ENCODE results near the gene RALGPS1. TPM values are rescaled to one million over a fixed set of nuclear protein-coding genes. Genes with fewer than 3 reads are reported as not detected.

The RALGPS1 gene
- total and polyA plus RNA-seq, 2 donors (not counting 1 experiment from before 2014, with no cell fraction given) = 19.7 to 39.9 TPM

DNA sequence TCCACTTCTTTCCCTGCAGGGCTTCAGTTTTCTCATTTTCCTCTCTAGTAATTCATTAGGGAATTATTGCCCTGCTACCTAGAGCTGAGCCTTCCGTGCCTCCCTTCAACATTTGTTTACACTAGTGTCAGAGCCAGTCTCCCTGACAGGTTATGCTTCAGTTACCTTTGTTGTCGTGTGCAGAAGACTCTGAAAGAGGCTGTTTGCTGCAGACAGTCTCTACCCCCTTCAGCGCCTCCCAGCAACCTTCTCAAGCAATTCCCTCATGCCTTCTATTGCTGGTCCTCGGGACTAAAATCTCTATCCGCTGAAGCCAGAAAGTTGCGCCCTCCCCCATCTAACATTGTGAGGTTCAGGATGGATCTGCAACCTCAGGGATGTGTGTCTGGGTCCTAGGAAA lies 12.8 kb downstream of the RALGPS1 start:
- Histone ChIP-seq H3K4me2 (replicated peaks; ENCODE audit: low read depth, low read length, poor library complexity, severe bottlenecking) (no peak overlapping the region), H2AFZ (ENCODE audit: insufficient read depth, low read depth, low read length, poor library complexity, severe bottlenecking) (no peak overlapping the region), H3K36me3 (replicated peaks in 1 of 2; ENCODE audit: control extremely low read depth in 1 of 2, control insufficient read depth in 1 of 2, extremely low read depth in 1 of 2, insufficient read depth in 2 of 2, low read length in 1 of 2) (peaks cover 0 to 3% of the 10 kb centered on the region in 2 experiments), H3K27me3 (replicated peaks in 1 of 4; ENCODE audit: control extremely low read depth in 1 of 4, control insufficient read depth in 3 of 4, insufficient read depth in 4 of 4, low read length in 3 of 4) (no peaks in the 10 kb centered on the region), H3K4me3 (ENCODE audit: control extremely low read depth in 1 of 5, extremely low read depth in 1 of 5, insufficient read depth in 1 of 5, low read depth in 2 of 5, low read length in 4 of 5) (no peak overlapping the region), H3K79me2 (ENCODE audit: control insufficient read depth, insufficient read depth, low read length) (peaks cover 56% of the 10 kb centered on the region), H3K9ac (ENCODE audit: low read length) (no peak overlapping the region), H4K20me1 (ENCODE audit: control insufficient read depth, insufficient read depth, low read length, poor library complexity, severe bottlenecking) (peaks cover 46% of the 10 kb centered on the region), H3K4me1 (ENCODE audit: control insufficient read depth in 2 of 2, insufficient read depth in 2 of 2, low read length in 2 of 2) (no peaks in the 10 kb centered on the region), H3K9me3 (ENCODE audit: control extremely low read depth in 1 of 3, control insufficient read depth in 2 of 3, insufficient read depth in 1 of 3, low read length in 2 of 3) (no peaks in the 10 kb centered on the region), H3K27ac (ENCODE audit: low read length in 2 of 2) (no peak overlapping the region)
- ATAC-seq (ENCODE audit: low read depth) (no peak), DNase-seq (no peak)
- Mint-ChIP-seq H3K27me3 (no peaks in the 10 kb centered on the region), H3K4me3 (no peak overlapping the region), H3K27ac (no peak overlapping the region), H3K4me1 (no peaks in the 10 kb centered on the region), H3K9me3 (ENCODE audit: insufficient read depth) (no peaks in the 10 kb centered on the region)
- WGBS (ENCODE audit: insufficient coverage) = 73% methylated on average over 3 of the region's 6 CpGs
- TF ChIP-seq EZH2 (IDR thresholded peaks at IDR 0.05; ENCODE audit: borderline replicate concordance, insufficient read depth, low read depth, low read length, poor library complexity, severe bottlenecking) = no peak
- TF ChIP-seq, protein P1, sequence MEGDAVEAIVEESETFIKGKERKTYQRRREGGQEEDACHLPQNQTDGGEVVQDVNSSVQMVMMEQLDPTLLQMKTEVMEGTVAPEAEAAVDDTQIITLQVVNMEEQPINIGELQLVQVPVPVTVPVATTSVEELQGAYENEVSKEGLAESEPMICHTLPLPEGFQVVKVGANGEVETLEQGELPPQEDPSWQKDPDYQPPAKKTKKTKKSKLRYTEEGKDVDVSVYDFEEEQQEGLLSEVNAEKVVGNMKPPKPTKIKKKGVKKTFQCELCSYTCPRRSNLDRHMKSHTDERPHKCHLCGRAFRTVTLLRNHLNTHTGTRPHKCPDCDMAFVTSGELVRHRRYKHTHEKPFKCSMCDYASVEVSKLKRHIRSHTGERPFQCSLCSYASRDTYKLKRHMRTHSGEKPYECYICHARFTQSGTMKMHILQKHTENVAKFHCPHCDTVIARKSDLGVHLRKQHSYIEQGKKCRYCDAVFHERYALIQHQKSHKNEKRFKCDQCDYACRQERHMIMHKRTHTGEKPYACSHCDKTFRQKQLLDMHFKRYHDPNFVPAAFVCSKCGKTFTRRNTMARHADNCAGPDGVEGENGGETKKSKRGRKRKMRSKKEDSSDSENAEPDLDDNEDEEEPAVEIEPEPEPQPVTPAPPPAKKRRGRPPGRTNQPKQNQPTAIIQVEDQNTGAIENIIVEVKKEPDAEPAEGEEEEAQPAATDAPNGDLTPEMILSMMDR (IDR thresholded peaks at IDR 0.05) = no peak
- intact Hi-C loops (cut with micrococcal nuclease) = no loop called here
- CTCF ChIA-PET = interaction anchor here (2.7 kb wide), 1 partner anchor 14 kb away, joined by 16 read pairs; no protein-coding TSS in a partner anchor
- POLR2A ChIA-PET = no interaction called here

DNA sequence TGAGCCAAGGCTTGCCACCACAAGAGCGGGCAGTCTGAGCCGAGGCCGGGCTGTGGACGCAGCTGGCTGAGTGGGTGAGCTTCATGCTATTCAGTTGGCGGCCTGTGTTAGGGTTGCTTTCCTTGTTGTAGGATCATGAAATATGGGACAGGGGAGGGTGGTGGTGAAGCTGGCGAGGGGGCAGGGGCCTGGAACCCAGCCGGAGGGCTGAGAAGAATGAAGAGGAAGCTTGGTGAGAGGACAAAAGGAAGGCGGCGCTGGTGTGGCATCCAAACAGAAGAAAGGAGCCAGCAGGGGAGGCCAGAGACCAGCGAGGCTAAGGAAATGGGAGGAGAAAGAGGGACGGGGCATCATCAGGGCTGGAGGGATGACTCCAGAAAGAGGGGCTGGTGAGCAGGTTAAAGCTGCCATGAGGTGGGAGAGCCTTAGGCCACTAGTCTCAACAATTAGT lies 18.3 kb downstream of the RALGPS1 start:
- Histone ChIP-seq H3K27ac (ENCODE audit: low read length in 2 of 2) (no peak overlapping the region), H3K4me2 (replicated peaks; ENCODE audit: low read depth, low read length, poor library complexity, severe bottlenecking) (no peak overlapping the region), H4K20me1 (ENCODE audit: control insufficient read depth, insufficient read depth, low read length, poor library complexity, severe bottlenecking) (peaks cover 8% of the 10 kb centered on the region), H3K4me1 (ENCODE audit: control insufficient read depth in 2 of 2, insufficient read depth in 2 of 2, low read length in 2 of 2) (no peaks in the 10 kb centered on the region), H3K36me3 (replicated peaks in 1 of 2; ENCODE audit: control extremely low read depth in 1 of 2, control insufficient read depth in 1 of 2, extremely low read depth in 1 of 2, insufficient read depth in 2 of 2, low read length in 1 of 2) (peaks cover 0 to 3% of the 10 kb centered on the region in 2 experiments), H3K9ac (ENCODE audit: low read length) (no peak overlapping the region), H2AFZ (ENCODE audit: insufficient read depth, low read depth, low read length, poor library complexity, severe bottlenecking) (no peak overlapping the region), H3K79me2 (ENCODE audit: control insufficient read depth, insufficient read depth, low read length) (peaks cover 11% of the 10 kb centered on the region), H3K9me3 (ENCODE audit: control extremely low read depth in 1 of 3, control insufficient read depth in 2 of 3, insufficient read depth in 1 of 3, low read length in 2 of 3) (no peaks in the 10 kb centered on the region), H3K27me3 (replicated peaks in 1 of 4; ENCODE audit: control extremely low read depth in 1 of 4, control insufficient read depth in 3 of 4, insufficient read depth in 4 of 4, low read length in 3 of 4) (no peaks in the 10 kb centered on the region), H3K4me3 (ENCODE audit: control extremely low read depth in 1 of 5, extremely low read depth in 1 of 5, insufficient read depth in 1 of 5, low read depth in 2 of 5, low read length in 4 of 5) (no peak overlapping the region)
- no peaks in the 10 kb centered on the region for H3K27me3 Mint-ChIP-seq
- ChIA-PET POLR2A (no interaction called here), CTCF (interaction anchor here (1.5 kb wide), 1 partner anchor 9 kb away, joined by 5 read pairs; no protein-coding TSS in a partner anchor)
- ATAC-seq (ENCODE audit: low read depth) (no peak), DNase-seq (no peak)
- intact Hi-C loops (cut with micrococcal nuclease) = no loop called here
- WGBS (ENCODE audit: insufficient coverage) = 92% methylated on average over 11 of the region's 11 CpGs
- no peaks in the 10 kb centered on the region for H3K9me3 Mint-ChIP-seq (ENCODE audit: insufficient read depth)
- no peak overlapping the region for H3K27ac Mint-ChIP-seq
- no peaks in the 10 kb centered on the region for H3K4me1 Mint-ChIP-seq
- H3K4me3 Mint-ChIP-seq = no peak overlapping the region
- TF ChIP-seq, protein P1 (IDR thresholded peaks at IDR 0.05) = no peak
- no peak for TF ChIP-seq EZH2 (IDR thresholded peaks at IDR 0.05; ENCODE audit: borderline replicate concordance, insufficient read depth, low read depth, low read length, poor library complexity, severe bottlenecking)

Data from B cell (primary cell).